ENCODE measurements around the gene ZNG1B.
"Not testable (repeated sequence)": the region's sequence is repeated elsewhere in the genome, so short reads cannot be mapped to it uniquely, and the experiment has no call there.

DNA sequence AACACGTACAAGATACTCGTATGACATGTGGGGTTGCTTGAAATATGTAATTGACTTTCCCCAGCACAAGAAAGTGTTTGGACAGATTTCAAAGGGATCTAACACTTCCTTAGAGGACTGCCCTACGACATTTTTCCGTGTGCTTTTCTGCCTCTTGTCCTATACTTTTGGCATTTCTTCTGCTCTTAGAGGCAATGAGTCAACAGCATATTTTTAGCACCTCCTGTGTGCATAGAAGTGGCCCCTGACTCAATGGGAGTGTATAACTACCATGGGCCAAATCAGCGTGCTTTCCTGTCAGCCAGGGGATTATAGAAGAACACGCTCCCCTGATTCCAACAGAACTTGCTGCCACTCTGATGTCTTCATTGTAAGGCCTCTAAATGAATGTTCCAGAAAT lies 99.1 kb downstream of the ZNG1B start:
- not testable (repeated sequence) for TF ChIP-seq EZH2phosphoT487 (IDR thresholded peaks at IDR 0.05; ENCODE audit: low read length)
- TF ChIP-seq, protein P1, sequence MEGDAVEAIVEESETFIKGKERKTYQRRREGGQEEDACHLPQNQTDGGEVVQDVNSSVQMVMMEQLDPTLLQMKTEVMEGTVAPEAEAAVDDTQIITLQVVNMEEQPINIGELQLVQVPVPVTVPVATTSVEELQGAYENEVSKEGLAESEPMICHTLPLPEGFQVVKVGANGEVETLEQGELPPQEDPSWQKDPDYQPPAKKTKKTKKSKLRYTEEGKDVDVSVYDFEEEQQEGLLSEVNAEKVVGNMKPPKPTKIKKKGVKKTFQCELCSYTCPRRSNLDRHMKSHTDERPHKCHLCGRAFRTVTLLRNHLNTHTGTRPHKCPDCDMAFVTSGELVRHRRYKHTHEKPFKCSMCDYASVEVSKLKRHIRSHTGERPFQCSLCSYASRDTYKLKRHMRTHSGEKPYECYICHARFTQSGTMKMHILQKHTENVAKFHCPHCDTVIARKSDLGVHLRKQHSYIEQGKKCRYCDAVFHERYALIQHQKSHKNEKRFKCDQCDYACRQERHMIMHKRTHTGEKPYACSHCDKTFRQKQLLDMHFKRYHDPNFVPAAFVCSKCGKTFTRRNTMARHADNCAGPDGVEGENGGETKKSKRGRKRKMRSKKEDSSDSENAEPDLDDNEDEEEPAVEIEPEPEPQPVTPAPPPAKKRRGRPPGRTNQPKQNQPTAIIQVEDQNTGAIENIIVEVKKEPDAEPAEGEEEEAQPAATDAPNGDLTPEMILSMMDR (IDR thresholded peaks at IDR 0.05; ENCODE audit: low read length): not testable (repeated sequence)
